Smooth muscle cell (in vitro differentiated cells): ENCODE results near the gene DIPK1A. TPM values are rescaled to one million over a fixed set of nuclear protein-coding genes. Genes with fewer than 3 reads are reported as not detected.
"Not testable (repeated sequence)": the region's sequence is repeated elsewhere in the genome, so short reads cannot be mapped to it uniquely, and the experiment has no call there.

ENCODE experiments used
- DNase-seq: peaks from one replicate; lab custom pipeline; 2025; ENCODE audit not compliant: unreplicated experiment; lab: John Stamatoyannopoulos, UW
- H2AFZ ChIP-seq: fragments of 200-600 bp; sonication (generic); 2 replicates; pipeline ENCODE4 v1.6.0; 2016; ENCODE audit warnings: antibody characterized with exemption, low read depth, mild to moderate bottlenecking
- H3F3A ChIP-seq: fragments of 200-600 bp; sonication (generic); 2 replicates; pipeline ENCODE4 v1.6.0; 2017; ENCODE audit warnings: antibody characterized with exemption, low read depth
- H3K27ac ChIP-seq: fragments of 200-600 bp; sonication (generic); 2 replicates; pipeline ENCODE4 v1.5.1; 2016; ENCODE audit warnings: low read depth, mild to moderate bottlenecking
- H3K27me3 ChIP-seq: fragments of 200-600 bp; sonication (generic); 2 replicates; pipeline ENCODE4 v1.6.1; 2016; ENCODE audit warnings: low read depth, mild to moderate bottlenecking
- H3K36me3 ChIP-seq: fragments of 200-600 bp; sonication (generic); 2 replicates; pipeline ENCODE4 v1.5.1; 2016; ENCODE audit warnings: low read depth
- H3K4me1 ChIP-seq: fragments of 200-600 bp; sonication (generic); 2 replicates; pipeline ENCODE4 v1.5.1; 2016; ENCODE audit warnings: low read depth
- H3K4me2 ChIP-seq: fragments of 200-600 bp; sonication (generic); 2 replicates; pipeline ENCODE4 v1.6.0; 2016; ENCODE audit warnings: mild to moderate bottlenecking
- H3K4me3 ChIP-seq: fragments of 200-600 bp; sonication (generic); 2 replicates; pipeline ENCODE4 v1.5.1; 2016; ENCODE audit warnings: mild to moderate bottlenecking
- H3K79me2 ChIP-seq: fragments of 200-600 bp; sonication (generic); 2 replicates; pipeline ENCODE4 v1.6.0; 2016; ENCODE audit warnings: low read depth, mild to moderate bottlenecking
- H3K9ac ChIP-seq: fragments of 200-600 bp; sonication (generic); 2 replicates; pipeline ENCODE4 v1.6.0; 2016; ENCODE audit warnings: low read depth
- H3K9me3 ChIP-seq: fragments of 200-600 bp; sonication (generic); replicated peaks from 2 replicates; pipeline ENCODE4 v1.5.1; 2016; ENCODE audit warnings: low read depth
- H4K20me1 ChIP-seq: fragments of 200-600 bp; sonication (generic); 2 replicates; pipeline ENCODE4 v1.6.0; 2016; ENCODE audit warnings: low read depth
- WGBS: methylation state at CpG from one replicate; pipeline ENCODE4 v1.1.7; 2016; ENCODE audit warnings: low lambda C conversion rate; 5-methylcytosine and 5-hydroxymethylcytosine counted together
- polyA plus RNA-seq: library from polyadenylated mRNA; unstranded; fragments of >200 nt; fragmentation: Nextera tagmentation; extraction: Ambion mirVana; gene quantifications from 2 replicates; pipeline ENCODE4 v1.2.1, GENCODE V29; 2016
- total RNA-seq: library from RNA; depleted of rRNA; stranded (reverse); fragments of >200 nt; gene quantifications from 2 replicates; pipeline ENCODE4 v1.2.3, GENCODE V29; 2014
- TF ChIP-seq, protein P1 (sequence below): fragments of 200-600 bp; sonication (generic); IDR thresholded peaks from 2 replicates; pipeline ENCODE4 v1.5.1; 2017; ENCODE audit warnings: borderline replicate concordance, mild to moderate bottlenecking, antibody characterized with exemption; ENCODE audit not compliant: insufficient read depth, poor library complexity, severe bottlenecking

DIPK1A gene
- total and polyA plus RNA-seq, 2 experiments from 2014 or later = 7.3 to 8.3 TPM

DNA sequence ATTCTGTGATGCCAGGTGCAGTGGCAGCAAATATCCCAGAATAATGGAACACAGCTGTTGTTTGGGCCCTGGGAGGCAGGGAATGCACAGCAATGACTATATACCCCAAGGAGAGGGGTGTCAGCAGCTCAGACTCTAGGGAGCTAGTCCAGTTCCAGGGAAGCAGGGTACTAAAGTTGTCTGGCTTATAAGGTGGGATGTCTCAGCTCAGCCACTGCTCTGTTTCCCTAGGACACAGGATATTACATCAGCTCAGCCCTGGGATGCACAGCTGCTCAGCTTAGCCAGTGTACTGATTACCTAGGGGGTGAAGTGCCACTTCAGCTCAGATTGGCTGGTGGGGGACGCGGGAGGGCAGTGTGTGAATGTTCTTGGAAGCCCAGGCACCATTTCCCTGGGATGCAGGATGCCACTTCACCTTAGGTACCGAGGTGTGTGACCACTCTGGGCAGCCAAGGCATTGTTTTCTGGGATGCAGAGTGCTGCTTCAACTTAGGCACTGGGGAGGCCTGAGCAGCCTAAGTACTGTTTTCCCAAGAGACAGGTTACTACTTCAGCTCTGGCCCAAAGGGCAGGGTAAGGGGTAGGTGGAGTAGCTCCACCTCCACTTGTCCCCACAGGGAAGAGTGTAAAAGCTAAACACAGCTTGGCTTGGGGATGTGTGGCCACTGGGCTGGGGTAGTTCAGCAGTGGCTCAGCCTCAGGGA, 59.4 kb downstream of the DIPK1A start:
- Histone ChIP-seq H3K9ac (no peak overlapping the region), H3K4me2 (no peak overlapping the region), H3K4me3 (no peak overlapping the region), H3K9me3 (no peaks in the 10 kb centered on the region), H3K79me2 (no peaks in the 10 kb centered on the region), H2AFZ (no peak overlapping the region), H3K36me3 (no peaks in the 10 kb centered on the region), H3K27ac (no peak overlapping the region), H3K27me3 (no peaks in the 10 kb centered on the region), H3F3A (no peaks in the 10 kb centered on the region), H3K4me1 (no peaks in the 10 kb centered on the region), H4K20me1 (no peaks in the 10 kb centered on the region)
- WGBS = 94% methylated on average over 3 of the region's 3 CpGs
- no peak for DNase-seq
- TF ChIP-seq, protein P1, sequence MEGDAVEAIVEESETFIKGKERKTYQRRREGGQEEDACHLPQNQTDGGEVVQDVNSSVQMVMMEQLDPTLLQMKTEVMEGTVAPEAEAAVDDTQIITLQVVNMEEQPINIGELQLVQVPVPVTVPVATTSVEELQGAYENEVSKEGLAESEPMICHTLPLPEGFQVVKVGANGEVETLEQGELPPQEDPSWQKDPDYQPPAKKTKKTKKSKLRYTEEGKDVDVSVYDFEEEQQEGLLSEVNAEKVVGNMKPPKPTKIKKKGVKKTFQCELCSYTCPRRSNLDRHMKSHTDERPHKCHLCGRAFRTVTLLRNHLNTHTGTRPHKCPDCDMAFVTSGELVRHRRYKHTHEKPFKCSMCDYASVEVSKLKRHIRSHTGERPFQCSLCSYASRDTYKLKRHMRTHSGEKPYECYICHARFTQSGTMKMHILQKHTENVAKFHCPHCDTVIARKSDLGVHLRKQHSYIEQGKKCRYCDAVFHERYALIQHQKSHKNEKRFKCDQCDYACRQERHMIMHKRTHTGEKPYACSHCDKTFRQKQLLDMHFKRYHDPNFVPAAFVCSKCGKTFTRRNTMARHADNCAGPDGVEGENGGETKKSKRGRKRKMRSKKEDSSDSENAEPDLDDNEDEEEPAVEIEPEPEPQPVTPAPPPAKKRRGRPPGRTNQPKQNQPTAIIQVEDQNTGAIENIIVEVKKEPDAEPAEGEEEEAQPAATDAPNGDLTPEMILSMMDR = no peak

- TF ChIP-seq, protein P1 = no peak
- Histone ChIP-seq H3K27me3 (no peaks in the 10 kb centered on the region), H3K79me2 (no peaks in the 10 kb centered on the region), H3K9me3 (no peaks in the 10 kb centered on the region), H3K27ac (no peak overlapping the region), H3K4me1 (no peaks in the 10 kb centered on the region), H2AFZ (no peak overlapping the region), H3K9ac (no peak overlapping the region), H3K4me2 (no peak overlapping the region), H3K36me3 (no peaks in the 10 kb centered on the region), H4K20me1 (no peaks in the 10 kb centered on the region), H3F3A (no peaks in the 10 kb centered on the region), H3K4me3 (no peak overlapping the region)
- no peak for DNase-seq
- 95% methylated on average over 1 of the region's 1 CpG for WGBS
Observed at GRCh38 chr1:92901126-92901525, 60.1 kb downstream of the DIPK1A start.

DNA sequence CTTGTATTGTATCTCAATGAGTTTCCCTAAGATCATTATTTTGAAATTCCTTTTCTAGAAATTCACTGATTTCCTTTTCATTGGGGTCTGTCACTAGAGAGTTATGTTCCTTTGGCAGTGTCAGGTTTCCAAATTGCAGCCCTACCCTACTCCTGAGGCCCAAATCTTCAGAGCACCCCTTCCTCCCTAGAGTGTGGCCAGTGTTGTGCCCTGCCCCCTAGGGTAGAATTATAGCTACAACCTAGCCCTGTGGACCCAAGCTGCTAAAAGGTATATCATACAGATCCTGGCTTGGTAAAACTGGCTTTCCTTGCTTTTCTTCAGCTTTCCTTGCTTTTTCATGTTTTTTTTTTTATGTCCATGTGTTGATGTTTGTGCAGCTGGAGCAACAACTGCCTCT, 60.7 kb downstream of the DIPK1A start:
- Histone ChIP-seq H3K4me2 (no peak overlapping the region), H3K79me2 (no peaks in the 10 kb centered on the region), H3K4me3 (no peak overlapping the region), H3K27me3 (no peaks in the 10 kb centered on the region), H3F3A (no peaks in the 10 kb centered on the region), H3K9ac (no peak overlapping the region), H3K27ac (no peak overlapping the region), H3K4me1 (no peaks in the 10 kb centered on the region), H3K36me3 (no peaks in the 10 kb centered on the region), H2AFZ (no peak overlapping the region), H3K9me3 (no peaks in the 10 kb centered on the region), H4K20me1 (no peaks in the 10 kb centered on the region)
- no peak for DNase-seq
- TF ChIP-seq, protein P1 = no peak

- no peak overlapping the region for H3K4me3 ChIP-seq
- H3F3A ChIP-seq = no peaks in the 10 kb centered on the region
- no peak overlapping the region for H3K9ac ChIP-seq
- no peaks in the 10 kb centered on the region for H3K36me3 ChIP-seq
- no peak for DNase-seq
- no peak overlapping the region for H2AFZ ChIP-seq
- H3K4me1 ChIP-seq = no peaks in the 10 kb centered on the region
- no peaks in the 10 kb centered on the region for H3K9me3 ChIP-seq
- TF ChIP-seq, protein P1 = no peak
- no peak overlapping the region for H3K4me2 ChIP-seq
- H4K20me1 ChIP-seq = no peaks in the 10 kb centered on the region
- H3K27me3 ChIP-seq = no peaks in the 10 kb centered on the region
- no peaks in the 10 kb centered on the region for H3K79me2 ChIP-seq
- no peak overlapping the region for H3K27ac ChIP-seq
Observed at GRCh38 chr1:92899780-92900179, 61.5 kb downstream of the DIPK1A start.

GRCh38 chr1:92898053-92898452, 63.2 kb downstream of the DIPK1A start:
- not testable (repeated sequence) for H3F3A ChIP-seq, H3K27ac ChIP-seq, H3K4me1 ChIP-seq, H3K79me2 ChIP-seq, H4K20me1 ChIP-seq, H3K4me2 ChIP-seq, H3K36me3 ChIP-seq, H3K9me3 ChIP-seq, H3K4me3 ChIP-seq, H3K9ac ChIP-seq, H2AFZ ChIP-seq, H3K27me3 ChIP-seq, DNase-seq
- WGBS = 90% methylated on average over 2 of the region's 2 CpGs
